MM.1S (cell line): ENCODE measurements around the gene DUOX1.

Experiments used
- DNase-seq: peaks from one replicate; pipeline ENCODE4 v3.0.0-alpha.2; 2015
- H2AFZ ChIP-seq: fragments of 300-600 bp; sonication (generic); 2 replicates; pipeline ENCODE4 v1.6.0; 2016; ENCODE audit warnings: antibody characterized with exemption, low read length
- H3F3A ChIP-seq: fragments of 300-600 bp; sonication (generic); 2 replicates; pipeline ENCODE4 v1.6.1; 2016; ENCODE audit warnings: mild to moderate bottlenecking, antibody characterized with exemption, low read length, moderate library complexity, mixed read lengths; ENCODE audit not compliant: insufficient read depth
- H3K27ac ChIP-seq: fragments of 300-600 bp; sonication (generic); 2 replicates; pipeline ENCODE4 v1.5.1; 2016; ENCODE audit warnings: mild to moderate bottlenecking, low read length
- H3K27me3 ChIP-seq: fragments of 300-600 bp; sonication (generic); replicated peaks from 2 replicates; pipeline ENCODE4 v1.6.0; 2016; ENCODE audit warnings: low read length; ENCODE audit not compliant: insufficient read depth
- H3K36me3 ChIP-seq: fragments of 300-600 bp; sonication (generic); replicated peaks from 2 replicates; pipeline ENCODE4 v1.6.1; 2016; ENCODE audit warnings: mild to moderate bottlenecking, low read length, mixed read lengths; ENCODE audit not compliant: insufficient read depth
- H3K4me1 ChIP-seq: fragments of 300-600 bp; sonication (generic); 2 replicates; pipeline ENCODE4 v1.6.1; 2016; ENCODE audit warnings: low read length, mixed read lengths
- H3K4me2 ChIP-seq: fragments of 300-600 bp; sonication (generic); 2 replicates; pipeline ENCODE4 v1.6.0; 2016; ENCODE audit warnings: low read depth, low read length
- H3K4me3 ChIP-seq: fragments of 300-600 bp; sonication (generic); 2 replicates; pipeline ENCODE4 v1.5.1; 2016; ENCODE audit warnings: low read length, mixed read lengths
- H3K79me2 ChIP-seq: fragments of 300-600 bp; sonication (generic); 2 replicates; pipeline ENCODE4 v1.6.1; 2016; ENCODE audit warnings: mixed run types, low read length, mixed read lengths
- H3K9ac ChIP-seq: fragments of 300-600 bp; sonication (generic); 2 replicates; pipeline ENCODE4 v1.6.1; 2016; ENCODE audit warnings: low read length, mixed read lengths
- H3K9me2 ChIP-seq: fragments of 300-600 bp; sonication (generic); replicated peaks from 2 replicates; pipeline ENCODE4 v1.6.1; 2016; ENCODE audit warnings: mild to moderate bottlenecking, low read length, mixed read lengths; ENCODE audit not compliant: insufficient read depth
- H3K9me3 ChIP-seq: fragments of 300-600 bp; sonication (generic); replicated peaks from 2 replicates; pipeline ENCODE4 v1.6.1; 2016; ENCODE audit warnings: mild to moderate bottlenecking, low read length, mixed read lengths; ENCODE audit not compliant: insufficient read depth
- H4K20me1 ChIP-seq: fragments of 300-600 bp; sonication (generic); 2 replicates; pipeline ENCODE4 v1.6.1; 2016; ENCODE audit warnings: mild to moderate bottlenecking, low read length, moderate library complexity, mixed read lengths; ENCODE audit not compliant: insufficient read depth
- CTCF ChIP-seq: fragments of 300-600 bp; sonication (generic); IDR thresholded peaks from 2 replicates; pipeline ENCODE4 v1.5.1; 2016; ENCODE audit warnings: antibody characterized with exemption, low read length, mixed read lengths
- EZH2 ChIP-seq: fragments of 300-600 bp; sonication (generic); optimal IDR thresholded peaks from 2 replicates; pipeline ENCODE3; 2017; ENCODE audit warnings: low read depth, mild to moderate bottlenecking, antibody characterized with exemption, low read length, mixed read lengths
- EZH2phosphoT487 ChIP-seq: fragments of 300-600 bp; sonication (generic); IDR thresholded peaks from 2 replicates; pipeline ENCODE4 v1.6.1; 2018; ENCODE audit warnings: antibody characterized with exemption, low read length

DUOX1 gene

GRCh38 chr15:45112591-45113379, 17.0 kb upstream of the DUOX1 start:
- Histone ChIP-seq H3K9ac (no peak overlapping the region), H3K36me3 (no peaks in the 10 kb centered on the region), H3K79me2 (no peaks in the 10 kb centered on the region), H3K27me3 (peaks cover 61% of the 10 kb centered on the region), H3K4me2 (no peak overlapping the region), H3K4me1 (no peaks in the 10 kb centered on the region), H3K4me3 (no peak overlapping the region), H4K20me1 (no peaks in the 10 kb centered on the region), H3K9me2 (no peaks in the 10 kb centered on the region), H3F3A (no peaks in the 10 kb centered on the region), H2AFZ (no peak overlapping the region), H3K9me3 (no peaks in the 10 kb centered on the region), H3K27ac (no peak overlapping the region)
- no peak for DNase-seq
- no peak for TF ChIP-seq EZH2phosphoT487
- TF ChIP-seq CTCF, result no peak
- no peak for TF ChIP-seq EZH2

- H3K9ac ChIP-seq, result no peak overlapping the region
- no peaks in the 10 kb centered on the region for H3K9me2 ChIP-seq
- peaks cover 61% of the 10 kb centered on the region for H3K27me3 ChIP-seq
- H3K79me2 ChIP-seq, result no peaks in the 10 kb centered on the region
- H2AFZ ChIP-seq, result no peak overlapping the region
- no peaks in the 10 kb centered on the region for H3K4me1 ChIP-seq
- no peak overlapping the region for H3K27ac ChIP-seq
- DNase-seq, result no peak
- H3K9me3 ChIP-seq, result no peaks in the 10 kb centered on the region
- H3K4me3 ChIP-seq, result peak overlapping the region; percentile 24; the same call in 1 of the 2 replicates
- no peak for TF ChIP-seq EZH2phosphoT487
- TF ChIP-seq EZH2, result no peak
- TF ChIP-seq CTCF, result no peak
- H4K20me1 ChIP-seq, result no peaks in the 10 kb centered on the region
- peak overlapping the region; percentile 48; the same call in 1 of the 2 replicates for H3K4me2 ChIP-seq
- no peaks in the 10 kb centered on the region for H3K36me3 ChIP-seq
- H3F3A ChIP-seq, result no peaks in the 10 kb centered on the region
These were observed 16.3 kb upstream of the DUOX1 start for GRCh38 chr15:45113380-45113990.

- Histone ChIP-seq H3K9ac (no peak within 1 kb of the TSS), H3K9me3 (no peaks in the 10 kb centered on the region), H4K20me1 (no peaks in the 10 kb centered on the region), H3K79me2 (no peaks in the 10 kb centered on the region), H3K4me3 (peak within 1 kb of the TSS; percentile 24), H3K9me2 (no peaks in the 10 kb centered on the region), H3F3A (no peaks in the 10 kb centered on the region), H3K27ac (no peak within 1 kb of the TSS), H3K36me3 (no peaks in the 10 kb centered on the region), H2AFZ (0 out of 2 replicates have a peak within 1 kb of the TSS, but pooled peaks have one; percentile 22), H3K4me2 (peak within 1 kb of the TSS; percentile 48; the same call in 1 of the 2 replicates), H3K4me1 (no peaks in the 10 kb centered on the region), H3K27me3 (peaks cover 61% of the 10 kb centered on the region)
- DNase-seq, result peak; percentile 31
- TF ChIP-seq CTCF (no peak), EZH2phosphoT487 (no peak), EZH2 (no peak)
These were observed 15.6 kb upstream of the DUOX1 start, which contains the start of the genes DUOX2 and DUOXA2 for GRCh38 chr15:45114076-45114750. TSS of gene DUOX2 (minus strand) at chr15:45114172. CDS start at chr15:45113411, 761 bp downstream. TSS of gene DUOXA2 (plus strand) at chr15:45114326. CDS start at chr15:45114606, 280 bp downstream.
